ENCODE results near the gene ZNF593OS.

GRCh38 chr1:26200413-26200812 lies 28.8 kb upstream of the ZNF593OS start:
- TF ChIP-seq CTCF (IDR thresholded peaks at IDR 0.05) (no peak), POLR2A (IDR thresholded peaks at IDR 0.05) (no peak)
